GM19238 (cell line): ENCODE measurements around the gene PROC.
A peak's percentile ranks its signal among the peaks of the same experiment; 100 is the strongest.
"Not testable (repeated sequence)": the region's sequence is repeated elsewhere in the genome, so short reads cannot be mapped to it uniquely, and the experiment has no call there.

Experiments
- DNase-seq: peaks from one replicate; pipeline ENCODE4 v3.0.0; 2011; ENCODE audit warnings: low spot score; ENCODE audit not compliant: insufficient read length

PROC gene

GRCh38 chr2:127394492-127394891 lies 23.7 kb upstream of the PROC start:
- no peak for DNase-seq

GRCh38 chr2:127397568-127398238 lies 20.5 kb upstream of the PROC start:
- DNase-seq = no peak

DNA sequence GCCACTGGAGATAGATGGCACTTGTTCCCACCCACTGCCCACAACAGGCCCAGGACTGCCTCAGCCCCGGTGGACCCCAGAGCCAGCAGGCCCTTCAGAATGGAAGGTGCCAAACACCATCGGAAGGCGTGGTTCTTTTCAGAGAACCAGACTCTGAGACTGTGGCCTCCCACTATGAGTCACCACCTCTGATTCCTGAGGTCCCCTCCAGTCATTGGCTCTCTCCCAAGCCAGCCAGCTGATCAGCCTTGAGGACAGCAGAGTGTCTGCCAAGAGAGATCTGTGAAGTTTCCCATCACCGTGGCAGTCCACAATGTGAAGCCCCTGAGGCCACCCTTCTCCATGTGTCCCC lies 20.0 kb upstream of the PROC start:
- peak; percentile 66 for DNase-seq

GRCh38 chr2:127400533-127400896 lies 17.7 kb upstream of the PROC start:
- DNase-seq = no peak

- no peak for DNase-seq
Observed at GRCh38 chr2:127400897-127401756, 17.1 kb upstream of the PROC start.

GRCh38 chr2:127401757-127402695 lies 16.2 kb upstream of the PROC start:
- no peak for DNase-seq

GRCh38 chr2:127403460-127403859 lies 14.8 kb upstream of the PROC start:
- DNase-seq = no peak

DNA sequence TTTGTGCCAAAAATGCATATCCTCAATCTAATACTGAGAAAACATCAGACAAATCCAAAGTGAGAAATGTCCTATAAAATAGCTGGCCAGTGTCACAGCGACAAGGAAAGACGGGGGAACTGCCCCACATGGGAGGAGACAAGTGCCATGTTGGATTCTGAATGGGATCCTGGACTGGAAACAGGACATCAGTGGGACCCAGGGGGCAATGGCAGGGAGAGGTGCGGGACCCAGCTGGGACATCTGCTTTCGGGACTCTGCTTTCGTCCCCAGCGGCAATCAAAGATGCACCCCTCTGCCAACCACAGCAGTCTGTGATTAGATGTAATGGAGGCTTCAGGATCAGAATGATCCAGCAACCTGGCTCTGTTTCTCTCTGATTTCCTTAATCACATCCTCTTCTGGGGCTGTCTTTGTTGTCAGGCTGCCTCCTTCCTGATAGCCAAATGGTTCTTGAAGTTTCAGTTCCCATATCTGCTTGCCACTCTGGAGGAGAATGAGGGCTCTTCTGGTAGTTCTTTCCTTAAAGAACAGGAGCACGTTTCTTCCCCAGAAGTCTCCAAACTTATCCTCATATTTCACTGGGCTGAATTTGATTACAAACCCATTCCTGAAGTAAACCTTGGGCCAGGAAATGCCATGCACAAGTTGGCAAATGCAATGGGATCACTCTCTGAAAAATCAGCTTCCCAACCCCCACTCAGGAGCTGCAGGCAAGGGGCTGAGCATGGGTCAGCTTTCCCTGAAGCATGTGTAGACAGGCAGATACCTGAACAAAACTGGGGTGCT lies 13.6 kb upstream of the PROC start:
- DNase-seq = no peak

DNA sequence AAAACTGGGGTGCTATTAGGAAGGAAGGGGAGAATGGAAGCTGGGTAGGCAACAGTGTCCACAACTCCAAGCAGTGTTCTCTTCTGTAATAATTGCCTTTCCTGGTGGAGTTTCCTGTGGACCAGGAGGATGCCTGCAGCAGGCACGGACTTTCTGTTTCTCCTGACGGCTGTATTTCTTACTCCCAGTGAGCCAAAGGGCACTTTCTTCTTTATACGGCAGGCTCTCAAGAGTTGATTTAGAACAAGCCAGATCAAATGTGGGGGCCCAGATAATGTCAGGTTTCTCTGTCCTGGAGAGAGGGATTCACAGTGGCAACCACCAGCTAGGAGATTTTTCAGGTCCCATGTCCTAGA lies 13.0 kb upstream of the PROC start:
- DNase-seq = no peak

DNA sequence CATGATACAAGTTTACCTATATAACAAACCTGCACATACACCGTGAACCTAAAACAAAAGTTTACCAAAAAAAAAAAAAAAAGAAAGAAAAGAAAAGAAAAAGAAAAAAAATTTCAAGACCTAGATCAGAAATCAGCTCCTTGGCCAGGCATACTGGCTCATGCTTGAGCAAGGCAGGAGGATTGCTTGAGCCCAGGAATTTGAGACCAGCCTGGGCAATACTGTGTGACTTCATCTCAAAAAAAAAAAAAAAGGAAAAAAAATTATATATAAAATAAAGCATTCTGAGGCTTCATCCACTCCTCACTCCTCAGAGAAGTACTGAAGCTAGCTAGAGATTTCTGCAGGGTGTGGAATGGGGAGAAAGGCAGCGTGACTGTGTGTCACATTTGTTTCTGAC lies 11.8 kb upstream of the PROC start:
- no peak for DNase-seq

GRCh38 chr2:127407091-127407490 lies 11.1 kb upstream of the PROC start:
- no peak for DNase-seq

DNA sequence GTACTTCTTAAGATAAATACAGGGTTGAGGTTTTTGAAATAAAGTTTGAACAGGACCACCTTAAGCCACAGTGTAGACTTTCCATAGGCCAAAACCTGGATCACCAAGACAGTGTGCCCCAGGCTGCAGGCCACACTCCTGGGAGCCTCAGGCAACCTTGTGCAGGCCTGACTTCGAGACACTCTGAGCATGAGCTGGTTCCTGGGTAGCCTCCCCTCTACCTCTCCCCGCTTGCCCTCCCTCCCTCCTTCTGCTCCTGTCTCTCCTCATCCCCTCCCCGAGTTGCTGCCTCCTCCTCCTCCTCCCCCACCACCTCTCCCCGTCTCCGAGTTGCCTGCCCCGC lies 10.6 kb upstream of the PROC start:
- DNase-seq = no peak

DNA sequence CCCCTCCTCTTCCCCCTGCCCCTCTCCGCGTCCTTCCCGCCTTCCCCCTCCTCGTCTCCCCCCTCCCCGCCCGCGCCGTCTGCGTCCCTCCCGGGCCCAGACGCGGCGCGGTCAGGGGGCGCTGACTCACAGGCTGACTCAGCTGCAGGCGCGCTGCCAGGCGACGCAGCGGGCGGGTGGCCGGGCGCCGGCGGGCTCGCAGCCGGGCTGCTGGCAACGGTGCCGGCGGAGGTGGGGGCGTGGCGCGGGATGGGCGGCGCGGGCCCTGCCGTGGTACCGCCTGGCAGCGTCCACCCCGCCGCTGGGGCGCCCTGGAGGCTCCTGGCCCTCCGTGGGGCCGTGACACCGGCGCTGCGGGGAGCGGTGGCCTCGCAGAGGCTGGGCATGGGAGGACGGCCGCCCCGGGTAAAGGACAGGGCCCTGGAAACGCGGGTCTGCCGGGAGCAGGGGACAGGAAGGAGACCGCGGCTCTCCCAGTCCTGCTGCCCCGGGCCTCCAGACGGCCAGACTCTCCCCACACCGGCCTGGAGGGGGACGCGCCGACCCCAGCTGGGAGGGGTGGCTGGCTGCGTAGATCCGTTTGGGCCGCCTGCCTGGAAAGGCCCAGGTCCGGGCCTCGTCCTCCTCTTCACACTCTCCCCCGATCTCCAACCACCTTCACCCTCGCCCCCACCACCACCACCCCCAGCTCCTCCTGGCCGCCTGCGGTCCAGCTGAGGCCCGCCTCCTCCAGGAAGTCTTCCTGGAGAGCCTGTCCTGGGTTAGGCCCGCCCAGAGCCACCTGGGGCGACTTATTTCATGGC lies 10.0 kb upstream of the PROC start:
- peak; percentile 73 for DNase-seq

GRCh38 chr2:127408807-127409099 lies 9.5 kb upstream of the PROC start:
- DNase-seq = no peak

DNA sequence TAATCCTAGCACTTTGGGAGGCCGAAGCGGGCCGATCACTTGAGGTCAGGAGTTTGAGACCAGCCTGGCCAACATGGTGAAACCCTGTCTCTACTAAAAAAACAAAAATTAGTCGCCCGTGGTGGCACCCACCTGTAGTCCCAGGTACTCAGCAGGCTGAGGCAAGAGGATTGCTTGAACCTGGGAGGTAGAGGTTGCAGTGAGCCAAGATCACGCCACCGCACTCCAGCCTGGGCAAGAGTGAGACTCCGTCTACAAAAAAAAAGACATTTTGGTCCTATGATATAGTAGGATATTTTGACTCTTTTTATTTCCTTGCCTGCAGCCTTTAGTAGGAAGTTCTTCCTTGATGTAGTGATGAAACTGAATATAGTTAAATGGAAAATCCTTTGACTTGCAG lies 8.5 kb upstream of the PROC start:
- not testable (repeated sequence) for DNase-seq

DNA sequence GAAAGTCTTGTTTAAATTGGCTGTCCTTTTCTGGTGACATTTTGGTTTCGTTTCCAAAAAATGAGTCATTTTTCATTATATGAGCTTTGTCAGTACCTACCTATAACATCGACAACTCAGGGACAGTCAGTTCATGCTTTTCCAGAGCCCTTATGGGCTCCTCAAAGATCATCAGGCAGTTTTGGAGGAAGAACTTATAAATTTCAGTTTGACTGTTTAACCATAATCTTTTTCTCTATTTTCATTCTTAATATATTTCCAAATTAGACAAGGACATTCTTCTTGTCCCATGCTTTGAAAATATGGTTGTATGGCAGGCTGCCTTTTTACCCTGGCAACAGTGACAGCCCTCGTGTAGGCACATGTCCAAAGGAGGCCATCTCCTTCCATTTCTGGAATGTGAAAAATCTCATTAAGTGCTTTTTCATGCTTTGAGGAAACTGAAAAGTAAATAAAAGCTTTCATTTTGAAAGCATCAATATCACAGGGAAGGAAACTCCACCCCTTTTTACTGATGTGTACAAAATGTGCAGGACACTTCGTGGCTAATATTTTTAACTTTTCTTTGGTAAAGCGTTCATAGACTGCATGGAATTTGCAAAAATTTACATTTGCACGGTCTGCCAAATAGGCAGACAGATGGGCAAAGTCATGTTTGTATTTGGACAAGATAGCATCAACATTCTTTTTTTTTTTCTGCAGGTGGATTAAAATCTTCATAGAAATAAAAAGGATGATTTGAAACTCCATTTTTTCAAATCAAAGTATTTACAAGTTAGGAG lies 7.2 kb upstream of the PROC start:
- no peak for DNase-seq

GRCh38 chr2:127411653-127412369 lies 6.4 kb upstream of the PROC start:
- no peak for DNase-seq

- no peak for DNase-seq
Observed at GRCh38 chr2:127413200-127413599, 5.0 kb upstream of the PROC start.
